Ishikawa (cell line): Measurements from ENCODE around the gene PPY.

Experiments used
- CREB1 ChIP-seq: IDR thresholded peaks from 2 replicates; pipeline ENCODE4 v1.6.1; 2012; ENCODE audit warnings: low read depth
- EP300 ChIP-seq: IDR thresholded peaks from 2 replicates; pipeline ENCODE4 v1.6.1; 2012; ENCODE audit warnings: borderline replicate concordance
- FOXM1 ChIP-seq: IDR thresholded peaks from 2 replicates; pipeline ENCODE4 v1.6.1; 2012; ENCODE audit warnings: low read depth, borderline replicate concordance
- NFIC ChIP-seq: IDR thresholded peaks from 2 replicates; pipeline ENCODE4 v1.6.1; 2012
- TAF1 ChIP-seq: IDR thresholded peaks from 2 replicates; pipeline ENCODE4 v1.6.1; 2012; ENCODE audit warnings: low read depth, mild to moderate bottlenecking
- TCF12 ChIP-seq: IDR thresholded peaks from 2 replicates; pipeline ENCODE4 v1.6.1; 2012; ENCODE audit warnings: low read depth
- YY1 ChIP-seq: IDR thresholded peaks from 2 replicates; pipeline ENCODE4 v1.6.1; 2012; ENCODE audit warnings: low read depth
- ZBTB7A ChIP-seq: IDR thresholded peaks from 2 replicates; pipeline ENCODE4 v1.6.1; 2012; ENCODE audit warnings: low read depth
- TF ChIP-seq, protein P1 (sequence below): IDR thresholded peaks from 2 replicates; pipeline ENCODE4 v1.6.1; 2012; ENCODE audit warnings: low read depth, mild to moderate bottlenecking

DNA sequence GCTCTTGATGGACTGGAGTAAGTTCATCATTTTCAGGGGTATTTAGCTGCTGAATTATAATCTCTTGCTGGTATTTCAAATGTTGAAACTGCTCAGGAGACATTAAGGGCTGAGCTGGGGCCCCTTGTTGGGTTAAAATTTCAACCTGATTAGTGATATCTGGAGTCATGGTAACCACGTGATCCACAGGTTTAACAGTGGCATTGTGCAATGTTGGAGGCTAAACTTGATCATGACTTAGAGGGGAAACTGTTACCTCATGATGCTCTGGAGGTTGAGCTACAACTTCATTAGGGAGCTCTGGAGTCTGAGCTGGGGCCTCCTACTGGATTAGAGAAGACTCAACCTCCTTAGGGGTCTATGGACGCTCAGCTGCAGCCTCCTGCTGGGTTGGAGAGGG lies 17.7 kb downstream of the PPY start:
- TF ChIP-seq EP300 (no peak), CREB1 (no peak), YY1 (no peak), FOXM1 (no peak), NFIC (no peak), TCF12 (no peak), ZBTB7A (no peak), TAF1 (no peak)
- TF ChIP-seq, protein P1, sequence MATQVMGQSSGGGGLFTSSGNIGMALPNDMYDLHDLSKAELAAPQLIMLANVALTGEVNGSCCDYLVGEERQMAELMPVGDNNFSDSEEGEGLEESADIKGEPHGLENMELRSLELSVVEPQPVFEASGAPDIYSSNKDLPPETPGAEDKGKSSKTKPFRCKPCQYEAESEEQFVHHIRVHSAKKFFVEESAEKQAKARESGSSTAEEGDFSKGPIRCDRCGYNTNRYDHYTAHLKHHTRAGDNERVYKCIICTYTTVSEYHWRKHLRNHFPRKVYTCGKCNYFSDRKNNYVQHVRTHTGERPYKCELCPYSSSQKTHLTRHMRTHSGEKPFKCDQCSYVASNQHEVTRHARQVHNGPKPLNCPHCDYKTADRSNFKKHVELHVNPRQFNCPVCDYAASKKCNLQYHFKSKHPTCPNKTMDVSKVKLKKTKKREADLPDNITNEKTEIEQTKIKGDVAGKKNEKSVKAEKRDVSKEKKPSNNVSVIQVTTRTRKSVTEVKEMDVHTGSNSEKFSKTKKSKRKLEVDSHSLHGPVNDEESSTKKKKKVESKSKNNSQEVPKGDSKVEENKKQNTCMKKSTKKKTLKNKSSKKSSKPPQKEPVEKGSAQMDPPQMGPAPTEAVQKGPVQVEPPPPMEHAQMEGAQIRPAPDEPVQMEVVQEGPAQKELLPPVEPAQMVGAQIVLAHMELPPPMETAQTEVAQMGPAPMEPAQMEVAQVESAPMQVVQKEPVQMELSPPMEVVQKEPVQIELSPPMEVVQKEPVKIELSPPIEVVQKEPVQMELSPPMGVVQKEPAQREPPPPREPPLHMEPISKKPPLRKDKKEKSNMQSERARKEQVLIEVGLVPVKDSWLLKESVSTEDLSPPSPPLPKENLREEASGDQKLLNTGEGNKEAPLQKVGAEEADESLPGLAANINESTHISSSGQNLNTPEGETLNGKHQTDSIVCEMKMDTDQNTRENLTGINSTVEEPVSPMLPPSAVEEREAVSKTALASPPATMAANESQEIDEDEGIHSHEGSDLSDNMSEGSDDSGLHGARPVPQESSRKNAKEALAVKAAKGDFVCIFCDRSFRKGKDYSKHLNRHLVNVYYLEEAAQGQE: no peak
